Endometrial microvascular endothelial cells (primary cell): ENCODE data around the gene TACR2. TPM values are rescaled to one million over a fixed set of nuclear protein-coding genes. Genes with fewer than 3 reads are reported as not detected.

Experiments used
- in situ Hi-C: cut with HindIII; loops from 2 replicates; pipeline ENCODE4 v1.10.0; 2017; ENCODE audit warnings: low sequenced_read_pairs, low pct_unique_long_range_greater_than_20kb; ENCODE audit errors: inconsistent ontology term
- total RNA-seq: library from RNA; depleted of rRNA; stranded (reverse); fragments of >200 nt; gene quantifications from one replicate; pipeline ENCODE4 v1.2.3, GENCODE V29; 2015; ENCODE audit errors: inconsistent ontology term

TACR2 gene
- total RNA-seq, 1 donor from 2014 or later, result not detected

- in situ Hi-C loops, result loop anchor here (5.0 kb wide), 1 partner anchor 40 kb away; no protein-coding TSS in a partner anchor
Measured at GRCh38 chr10:69451784-69452251, 35.1 kb upstream of the TACR2 start.

GRCh38 chr10:69451209-69451783 lies 34.6 kb upstream of the TACR2 start, which contains the start of gene TSPAN15:
Gene TSPAN15 (plus strand): TSS chr10:69451465. CDS start chr10:69451595, 130 bp downstream.
- in situ Hi-C loops, result loop anchor here (5.0 kb wide), 1 partner anchor 41 kb away; no protein-coding TSS in a partner anchor

- in situ Hi-C loops, result loop anchor here (5.0 kb wide), 1 partner anchor 42 kb away; no protein-coding TSS in a partner anchor
Measured at GRCh38 chr10:69450395-69450794, 33.7 kb upstream of the TACR2 start.

GRCh38 chr10:69449841-69450240 lies 33.1 kb upstream of the TACR2 start:
- in situ Hi-C loops, result loop anchor here (5.0 kb wide), 1 partner anchor 42 kb away; no protein-coding TSS in a partner anchor

GRCh38 chr10:69446650-69447151 lies 30.0 kb upstream of the TACR2 start:
- in situ Hi-C loops, result no loop called here

- in situ Hi-C loops, result no loop called here
Measured at GRCh38 chr10:69446229-69446628, 29.5 kb upstream of the TACR2 start.

GRCh38 chr10:69445041-69445440 lies 28.3 kb upstream of the TACR2 start:
- in situ Hi-C loops, result no loop called here

GRCh38 chr10:69443354-69443753 lies 26.6 kb upstream of the TACR2 start:
- in situ Hi-C loops, result no loop called here

GRCh38 chr10:69439813-69440506 lies 23.2 kb upstream of the TACR2 start:
- in situ Hi-C loops, result no loop called here

- in situ Hi-C loops, result no loop called here
Measured at GRCh38 chr10:69439350-69439739, 22.6 kb upstream of the TACR2 start.

GRCh38 chr10:69438536-69439349 lies 22.0 kb upstream of the TACR2 start:
- in situ Hi-C loops, result no loop called here

GRCh38 chr10:69437321-69438259 lies 20.9 kb upstream of the TACR2 start:
- in situ Hi-C loops, result no loop called here

GRCh38 chr10:69435966-69436520 lies 19.3 kb upstream of the TACR2 start:
- in situ Hi-C loops, result no loop called here

GRCh38 chr10:69434926-69435325 lies 18.2 kb upstream of the TACR2 start:
- in situ Hi-C loops, result no loop called here

- in situ Hi-C loops, result no loop called here
Measured at GRCh38 chr10:69434169-69434568, 17.5 kb upstream of the TACR2 start.

- in situ Hi-C loops, result no loop called here
Measured at GRCh38 chr10:69428165-69428564, 11.4 kb upstream of the TACR2 start.

GRCh38 chr10:69426376-69426727 lies 9.6 kb upstream of the TACR2 start:
- in situ Hi-C loops, result no loop called here
